Measurements from ENCODE around the gene PHLDA2.
A peak's percentile ranks its signal among the peaks of the same experiment; 100 is the strongest.
"Not testable (repeated sequence)": the region's sequence is repeated elsewhere in the genome, so short reads cannot be mapped to it uniquely, and the experiment has no call there.

Gene PHLDA2

DNA sequence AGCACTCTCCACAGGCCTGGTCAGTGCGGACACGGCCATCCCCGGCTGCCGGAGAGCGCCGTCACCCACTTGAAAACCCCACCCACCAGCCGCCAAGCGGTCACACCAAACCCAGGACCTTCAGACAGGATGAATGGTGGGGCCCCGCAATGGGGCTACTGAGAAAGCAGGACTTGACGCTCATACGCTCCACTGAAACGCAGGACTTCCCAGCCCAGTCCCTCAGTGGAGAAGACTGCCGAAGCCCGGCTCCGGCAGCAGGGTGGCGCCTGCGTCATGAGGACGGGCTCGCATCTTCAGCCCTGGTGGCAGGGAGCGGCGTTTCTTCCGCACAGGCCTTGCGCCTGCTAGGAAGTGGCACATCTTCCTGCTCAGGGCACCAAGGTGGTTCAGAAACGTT is 15.3 kb upstream of the PHLDA2 start:
- no peak for DNase-seq

DNA sequence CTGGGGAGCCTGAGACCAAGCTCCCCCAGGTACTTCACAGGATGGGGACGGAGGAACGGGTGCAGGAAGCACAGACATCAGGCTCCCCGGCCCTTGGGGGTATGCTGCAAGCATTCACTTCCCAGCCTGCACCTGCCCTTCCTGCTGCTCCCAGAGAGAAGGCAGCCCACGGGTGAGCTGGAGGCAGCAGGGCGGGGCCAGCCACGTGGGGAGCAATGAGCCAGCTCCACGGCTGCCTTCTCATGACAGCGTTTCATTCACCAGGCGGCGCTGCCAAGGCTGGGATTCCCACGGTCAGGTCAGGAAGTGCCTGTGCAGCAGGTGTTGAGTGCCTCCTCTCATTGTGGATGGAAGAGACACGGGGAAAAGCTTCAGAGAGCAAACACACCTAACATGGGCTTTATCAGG is 14.5 kb upstream of the PHLDA2 start:
- no peak for DNase-seq

DNA sequence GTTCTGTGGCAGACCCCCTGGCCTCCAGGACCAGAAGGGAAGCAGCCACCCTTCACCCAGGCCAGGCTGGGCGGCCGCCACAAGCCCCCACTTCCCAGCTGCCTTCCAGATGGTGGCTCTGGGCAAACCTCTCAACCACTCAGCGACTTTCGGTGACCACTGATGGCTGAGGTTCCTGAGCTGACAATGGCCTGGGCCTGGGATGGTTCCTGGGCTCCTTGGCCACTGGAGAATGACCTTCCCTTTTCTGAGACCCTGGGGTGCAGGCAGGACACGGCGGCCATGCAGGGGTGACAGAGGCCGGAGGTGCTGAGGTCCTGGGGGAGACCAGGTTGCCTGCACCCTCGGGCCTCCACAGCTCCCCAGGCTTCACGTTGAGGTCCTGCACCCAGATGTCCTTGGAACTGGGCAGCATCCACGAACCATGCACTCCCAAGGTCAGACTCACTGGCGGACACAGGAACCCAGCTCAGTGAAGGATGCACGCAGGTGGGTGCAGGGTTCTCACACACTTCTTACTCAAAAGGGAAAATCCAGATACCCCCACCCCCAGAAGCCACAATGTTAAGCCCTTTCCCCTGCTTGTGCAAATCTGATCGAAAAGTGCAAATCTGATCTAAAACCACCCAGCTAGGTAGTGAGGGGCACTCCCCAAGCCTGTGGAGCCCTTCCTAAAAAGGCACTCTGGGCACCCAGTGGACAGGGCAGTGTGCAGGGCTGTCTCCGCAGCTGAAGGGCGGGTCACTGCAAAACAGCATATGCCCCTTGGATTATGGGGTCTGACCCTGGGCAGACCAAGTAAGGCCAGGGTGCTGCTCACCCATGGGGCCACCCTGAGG is 13.9 kb upstream of the PHLDA2 start:
- no peak for DNase-seq

DNA sequence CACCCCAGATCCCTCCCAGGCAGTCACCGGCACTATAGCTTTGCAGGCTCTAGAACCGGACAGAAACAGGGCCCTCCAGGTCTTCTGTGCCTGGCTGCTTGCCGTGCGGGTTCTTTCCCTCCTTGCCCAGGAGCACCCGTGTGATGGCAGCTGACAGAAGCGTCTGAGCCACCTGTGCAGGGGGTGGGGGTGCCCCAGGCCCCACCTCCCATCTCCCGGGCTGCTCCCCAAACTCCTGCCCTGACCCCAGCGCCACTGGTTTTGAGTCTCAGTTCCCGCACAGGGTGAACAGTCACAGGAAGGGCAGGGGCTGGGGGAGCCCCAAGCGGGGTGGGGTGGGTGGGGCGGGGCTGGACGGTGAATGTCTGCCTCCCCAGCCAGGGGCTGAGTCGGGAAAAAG is 13.2 kb upstream of the PHLDA2 start:
- no peak for DNase-seq

DNA sequence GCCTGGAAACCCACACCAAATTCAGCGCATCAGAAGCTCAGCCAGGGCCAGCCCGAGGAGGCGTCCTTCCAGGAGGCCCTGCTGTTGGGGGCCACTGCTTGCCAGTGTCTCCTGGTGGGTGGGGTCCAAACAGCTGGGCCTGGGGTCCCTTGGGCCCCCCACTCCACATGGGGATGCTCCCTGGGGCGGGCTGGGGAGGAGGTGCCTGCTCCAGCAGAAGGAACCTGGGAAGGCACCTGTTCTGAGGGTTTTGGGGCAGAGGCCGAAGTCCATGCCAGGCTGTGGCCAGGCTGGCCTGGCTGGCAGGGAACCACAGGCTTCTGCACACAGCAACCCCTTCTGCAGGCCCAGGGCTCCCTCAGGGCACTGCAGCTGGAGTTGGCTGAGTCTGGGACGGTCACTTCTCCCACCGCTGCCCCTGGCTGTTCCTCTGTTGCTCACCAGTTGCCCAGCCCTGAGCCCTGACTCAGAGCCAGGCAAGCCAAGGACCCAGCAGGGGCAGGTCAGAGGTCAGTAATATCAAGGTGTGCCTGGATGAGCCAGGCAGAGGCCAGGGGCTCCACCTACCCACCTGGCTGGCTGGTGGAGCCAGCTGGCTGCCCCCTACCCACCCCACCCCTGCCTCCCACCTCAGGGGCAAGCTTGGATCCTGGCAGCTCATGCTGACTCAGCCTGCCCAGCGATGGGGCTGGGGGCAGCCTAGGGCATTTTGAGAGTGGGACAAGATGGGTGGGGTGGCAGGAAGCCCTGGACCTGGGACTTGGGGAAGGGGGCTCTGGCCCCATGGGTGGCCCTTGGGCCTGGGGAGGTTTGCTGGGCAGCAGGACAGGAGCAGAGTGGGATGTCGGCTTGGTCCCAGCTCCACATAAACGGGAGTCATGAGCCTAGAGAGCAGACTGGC is 12.0 kb upstream of the PHLDA2 start:
- DNase-seq, result no peak

DNA sequence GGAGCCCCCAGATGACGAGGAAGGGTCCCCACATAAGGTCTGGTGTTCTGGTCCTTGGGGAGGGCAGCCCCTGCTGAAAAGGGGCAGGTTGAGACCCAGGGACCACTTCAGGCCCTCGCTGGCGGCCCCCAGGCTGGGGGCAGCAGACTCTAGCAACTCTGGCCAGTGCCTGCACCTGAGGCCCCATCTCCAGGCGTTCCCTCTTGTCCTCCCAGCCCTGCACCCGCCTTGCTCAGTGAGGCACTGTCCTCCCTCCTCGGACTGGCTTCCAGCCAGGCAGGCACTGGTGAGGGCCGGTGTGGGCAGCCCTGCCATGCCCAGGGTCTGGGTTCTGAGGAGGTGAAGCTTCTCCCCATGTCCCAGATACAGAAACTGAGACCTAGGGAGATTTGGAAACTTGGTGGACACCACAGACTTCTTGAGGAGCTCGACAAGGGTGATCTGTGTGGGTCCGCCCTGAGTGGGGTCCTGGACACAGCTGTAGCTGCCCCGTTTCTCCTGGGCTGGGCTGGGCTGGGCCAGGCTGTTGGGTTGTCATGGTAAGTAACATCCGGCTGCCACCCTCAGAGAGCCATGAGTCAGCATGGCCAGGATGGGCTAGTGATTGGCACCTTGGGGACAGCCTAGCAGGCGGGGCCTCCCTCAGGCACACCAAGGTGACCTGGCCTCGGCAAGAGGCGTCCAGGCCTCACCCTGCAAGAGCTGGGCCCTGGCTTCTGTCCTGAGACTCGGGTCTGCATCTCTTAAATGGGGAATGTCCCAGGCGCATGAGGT is 11.1 kb upstream of the PHLDA2 start:
- peak; percentile 23 for DNase-seq

DNA sequence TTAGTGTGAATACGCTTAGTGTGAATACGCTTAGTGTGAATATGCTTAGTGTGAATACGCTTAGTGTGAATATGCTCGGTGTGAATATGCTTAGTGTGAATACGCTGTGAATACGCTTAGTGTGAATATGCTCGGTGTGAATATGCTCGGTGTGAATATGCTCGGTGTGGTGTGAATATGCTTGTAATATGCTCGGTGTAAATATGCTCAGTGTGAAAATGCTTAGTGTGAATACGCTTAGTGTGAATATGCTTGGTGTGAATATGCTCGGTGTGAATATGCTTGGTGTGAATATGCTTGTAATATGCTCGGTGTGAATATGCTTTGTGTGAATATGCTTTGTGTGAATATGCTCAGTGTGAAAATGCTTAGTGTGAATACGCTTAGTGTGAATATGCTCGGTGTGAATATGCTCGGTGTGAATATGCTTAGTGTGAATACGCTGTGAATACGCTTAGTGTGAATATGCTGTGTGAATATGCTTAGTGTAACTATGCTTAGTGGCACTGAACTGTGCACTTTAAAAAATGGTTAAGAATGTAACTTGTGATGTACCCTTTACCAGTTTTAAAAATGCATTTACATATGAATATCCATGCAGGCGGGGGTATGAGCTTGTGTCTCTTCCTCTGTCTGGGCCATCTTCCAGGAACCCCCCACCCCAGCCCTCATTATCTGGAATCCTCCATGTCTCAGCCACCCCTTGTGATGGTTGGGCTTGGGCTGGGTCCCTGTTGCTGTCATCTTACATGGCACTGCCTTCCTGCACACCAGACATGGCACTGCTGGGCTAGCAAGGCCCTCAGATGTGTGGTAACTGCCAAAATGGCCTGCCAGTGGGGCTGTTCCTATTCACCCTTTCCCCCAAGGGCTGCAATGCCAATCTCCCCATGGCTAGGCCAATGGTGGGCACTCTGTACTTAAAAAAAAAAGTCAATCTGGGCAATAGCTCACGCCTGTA is 9.5 kb upstream of the PHLDA2 start:
- DNase-seq, result not testable (repeated sequence)

DNA sequence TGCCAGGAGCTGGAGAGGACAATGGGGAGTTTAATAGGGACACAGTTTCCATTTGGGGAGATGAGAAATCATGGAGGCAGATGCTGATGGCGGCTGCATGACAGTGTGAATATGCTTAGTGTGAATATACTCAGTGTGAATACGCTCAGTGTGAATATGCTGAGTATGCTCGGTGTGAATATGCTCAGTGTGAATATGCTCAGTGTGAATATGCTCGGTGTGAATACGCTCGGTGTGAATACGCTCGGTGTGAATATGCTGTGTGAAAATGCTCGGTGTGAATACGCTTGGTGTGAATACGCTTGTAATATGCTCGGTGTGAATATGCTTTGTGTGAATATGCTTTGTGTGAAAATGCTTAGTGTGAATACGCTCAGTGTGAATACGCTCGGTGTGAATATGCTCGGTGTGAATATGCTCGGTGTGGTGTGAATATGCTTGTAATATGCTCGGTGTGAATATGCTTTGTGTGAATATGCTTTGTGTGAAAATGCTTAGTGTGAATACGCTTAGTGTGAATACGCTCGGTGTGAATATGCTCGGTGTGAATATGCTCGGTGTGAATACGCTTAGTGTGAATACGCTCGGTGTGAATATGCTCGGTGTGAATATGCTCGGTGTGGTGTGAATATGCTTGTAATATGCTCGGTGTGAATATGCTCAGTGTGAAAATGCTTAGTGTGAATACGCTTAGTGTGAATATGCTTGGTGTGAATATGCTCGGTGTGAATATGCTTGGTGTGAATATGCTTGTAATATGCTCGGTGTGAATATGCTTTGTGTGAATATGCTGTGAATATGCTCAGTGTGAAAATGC is 8.6 kb upstream of the PHLDA2 start:
- DNase-seq, result not testable (repeated sequence)

DNA sequence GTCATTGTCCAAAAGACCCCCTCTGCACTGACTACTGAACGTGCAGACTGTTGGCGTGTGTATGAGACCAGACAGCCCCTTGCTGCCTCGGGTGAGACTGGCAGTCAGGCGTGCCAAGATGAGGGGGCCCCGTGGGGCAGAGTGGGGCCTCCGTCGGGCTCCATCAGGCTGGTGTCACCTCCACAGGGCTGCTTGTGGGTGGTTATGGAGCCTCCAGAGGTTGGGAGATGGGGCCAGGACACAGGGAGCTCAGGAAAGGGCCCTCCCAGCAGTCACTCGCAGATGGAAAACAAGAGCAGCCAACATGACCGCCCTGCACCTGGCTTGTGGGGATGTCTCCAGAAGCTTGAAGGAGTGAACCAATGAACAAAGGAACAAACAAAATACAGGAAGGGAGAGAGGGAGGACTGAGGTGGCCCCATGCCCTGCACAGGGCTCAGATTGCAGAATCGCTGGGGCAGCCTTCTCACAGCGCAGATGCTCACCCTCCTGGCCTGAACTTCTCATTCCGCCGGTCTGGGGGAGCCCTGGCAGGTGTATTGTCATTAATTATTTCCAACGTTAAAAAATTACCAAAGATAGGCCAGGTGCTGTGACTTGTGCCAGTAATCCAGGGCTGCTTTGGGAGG is 5.5 kb upstream of the PHLDA2 start:
- no peak for DNase-seq

DNA sequence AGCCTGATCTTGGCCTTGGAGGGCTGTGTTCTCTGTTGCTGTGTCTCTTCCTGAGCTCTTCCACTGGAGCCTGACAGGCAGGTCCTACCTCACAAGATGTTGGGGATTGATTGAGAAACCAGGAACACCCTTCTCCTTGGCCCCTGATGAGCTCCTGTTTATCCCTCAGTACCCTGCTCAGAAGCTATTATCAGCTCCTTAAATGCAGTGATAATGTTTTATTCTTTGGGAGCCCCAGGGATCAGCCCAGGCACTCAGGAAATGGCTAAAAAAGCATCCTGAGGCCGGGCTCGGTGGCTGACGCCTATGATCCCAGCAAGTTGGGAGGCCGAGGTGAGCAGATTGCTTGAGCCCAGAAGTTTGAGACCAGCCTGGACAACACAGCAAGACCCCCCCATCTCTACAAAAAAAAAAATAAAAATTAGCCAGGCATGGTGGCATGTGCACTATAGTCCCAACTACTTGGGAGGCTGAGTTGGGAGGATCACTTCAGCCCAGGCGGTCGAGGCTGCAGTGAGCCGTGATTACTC is 4.9 kb upstream of the PHLDA2 start:
- no peak for DNase-seq

DNA sequence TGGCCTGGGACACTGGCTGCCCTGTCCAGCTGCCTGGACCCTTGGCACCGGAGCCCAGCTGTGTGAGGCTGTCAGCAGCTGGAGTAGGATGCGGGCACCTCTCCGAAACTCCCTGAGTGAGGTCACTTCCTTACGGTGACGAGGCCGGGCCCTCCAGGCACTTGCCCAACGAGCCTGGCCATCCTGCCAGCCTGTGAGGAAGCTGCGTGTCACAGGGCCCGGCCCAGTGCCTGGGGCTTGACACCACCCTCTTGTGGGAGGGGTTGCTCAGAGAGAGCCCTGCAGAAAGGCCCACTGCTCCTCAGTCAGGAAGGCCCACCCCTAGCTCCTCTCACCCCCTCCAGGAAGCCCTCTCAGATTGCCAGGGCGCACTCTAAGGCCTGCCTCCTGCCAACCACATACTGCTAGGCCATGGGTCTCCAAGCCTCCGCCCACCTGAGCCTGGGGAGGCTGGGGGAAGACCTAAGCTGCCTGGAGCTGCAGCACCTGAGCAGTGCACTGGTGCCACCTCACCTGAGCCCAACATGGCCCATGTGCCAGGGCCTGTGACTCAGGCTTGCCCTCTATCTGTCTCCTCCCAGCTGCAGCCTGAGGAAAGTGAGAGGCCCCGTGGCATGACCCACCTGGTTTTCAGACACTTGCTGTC is 4.3 kb upstream of the PHLDA2 start:
- peak; percentile 41 for DNase-seq

DNA sequence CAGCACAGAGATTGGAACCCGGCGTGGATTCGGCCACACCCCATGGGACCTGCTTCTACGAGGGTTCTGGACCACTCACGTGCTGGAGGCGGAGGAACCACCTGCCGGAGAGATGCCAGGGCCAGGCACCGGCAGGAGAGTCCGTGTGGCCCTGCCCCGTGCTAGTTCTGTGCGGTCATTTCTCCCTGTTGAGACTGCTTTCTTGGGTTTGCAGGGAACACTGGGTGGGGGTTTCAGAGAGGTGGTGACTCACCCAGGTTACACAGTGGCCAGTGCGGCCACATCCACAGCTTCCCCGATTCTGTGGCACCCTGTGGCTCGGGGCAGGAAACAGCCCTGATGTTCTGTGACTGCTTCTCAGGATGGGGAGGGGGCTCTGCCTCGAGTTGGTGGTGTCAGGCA is 3.6 kb upstream of the PHLDA2 start:
- DNase-seq, result no peak

DNA sequence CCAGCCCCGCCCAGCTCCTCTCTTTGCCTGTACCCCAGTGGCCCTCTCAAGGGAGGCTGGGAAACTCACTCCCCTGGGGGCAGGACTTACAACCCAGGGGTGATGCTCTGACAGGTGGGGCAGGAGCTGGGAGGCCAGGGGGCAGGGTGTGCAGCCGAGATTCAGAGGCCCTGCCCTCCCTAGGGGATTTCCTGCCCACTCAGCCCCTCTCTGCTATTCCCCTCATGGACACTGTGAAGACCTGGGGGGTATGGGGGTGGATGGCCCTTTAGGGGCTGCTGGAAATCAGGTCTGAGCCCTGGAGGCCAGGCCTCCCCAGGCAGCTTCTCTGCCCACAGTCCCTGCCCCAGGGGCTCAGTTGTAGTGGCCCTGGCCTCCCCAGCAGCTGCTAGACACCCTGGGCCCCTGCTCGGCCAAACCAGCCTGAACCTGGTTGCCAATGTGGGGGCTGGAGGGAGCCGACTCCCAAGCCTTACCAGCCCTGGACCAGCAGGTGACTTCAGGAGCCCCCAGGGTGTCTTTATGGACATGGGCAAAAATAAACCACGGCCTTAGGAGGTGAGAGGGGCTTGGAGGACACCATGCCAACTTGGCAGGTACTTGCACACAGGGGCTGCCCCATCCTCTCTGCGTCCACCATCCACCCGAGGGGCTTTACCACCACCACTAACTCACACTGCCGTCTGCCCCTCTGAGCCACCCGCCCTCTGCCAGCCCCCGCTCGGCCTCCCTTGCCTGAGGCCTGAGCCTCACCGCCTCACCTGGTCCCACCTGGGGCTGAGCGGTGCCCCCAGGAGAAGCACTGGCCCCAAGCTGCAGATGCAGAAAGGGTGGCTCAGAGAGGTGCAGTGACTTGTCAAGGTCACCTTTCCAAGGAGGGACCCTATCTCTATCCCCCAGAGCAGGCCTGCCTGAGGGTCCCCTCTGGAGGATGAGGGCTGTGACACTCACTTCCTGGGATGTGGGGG is 2.8 kb upstream of the PHLDA2 start:
- no peak for DNase-seq

DNA sequence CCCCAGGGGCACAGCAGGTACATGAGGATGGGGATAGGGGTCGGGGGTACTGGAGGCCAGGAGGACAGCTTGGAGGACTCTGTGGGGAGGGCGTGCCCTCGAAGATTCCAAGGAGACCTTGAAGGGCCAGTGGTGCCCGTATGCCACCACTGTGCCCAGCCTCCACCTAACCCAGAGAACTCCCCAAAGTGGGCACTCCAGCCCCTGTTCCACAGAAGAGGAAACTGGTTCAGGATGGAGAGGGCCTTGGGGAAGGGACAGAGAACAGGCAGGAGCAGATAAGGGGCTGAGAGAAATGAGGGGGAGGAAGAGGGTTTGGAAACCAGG is 2.2 kb upstream of the PHLDA2 start:
- DNase-seq, result no peak

DNA sequence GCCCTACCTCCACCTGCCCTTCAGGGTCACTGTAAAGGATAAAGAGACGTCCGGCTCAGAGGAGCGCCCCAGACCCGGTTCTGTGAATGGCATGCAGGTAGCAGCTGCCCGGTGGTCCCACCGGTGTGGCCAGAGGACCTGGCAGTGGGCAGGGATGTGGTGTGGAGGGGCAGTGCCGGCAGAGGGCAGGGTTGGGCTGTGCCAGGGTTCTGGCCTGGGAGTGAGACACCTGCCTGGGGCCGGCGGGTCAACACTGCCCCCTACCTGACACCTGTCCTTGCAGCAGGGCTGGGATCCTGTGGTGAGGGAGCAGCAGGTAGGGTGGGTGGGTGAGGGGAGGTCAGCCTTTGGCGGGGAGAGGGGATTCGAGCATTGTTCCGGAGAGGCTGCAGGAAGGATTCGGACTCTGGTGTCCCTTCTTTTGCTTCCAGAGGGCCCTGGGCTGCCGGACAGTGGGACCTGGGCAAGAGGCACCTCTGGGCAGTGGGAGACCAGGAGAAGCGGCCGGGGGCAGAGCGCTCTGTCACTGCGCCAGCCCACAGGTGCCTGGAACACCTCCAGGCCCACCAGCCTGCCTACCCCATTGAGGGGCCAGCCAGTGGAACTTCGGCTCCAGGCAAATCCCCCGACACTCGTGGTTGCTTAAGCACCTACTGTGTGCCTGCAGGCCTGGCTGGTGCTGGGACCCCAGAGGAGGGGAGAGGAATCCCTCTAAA is 1.6 kb upstream of the PHLDA2 start:
- peak; percentile 28 for DNase-seq

DNA sequence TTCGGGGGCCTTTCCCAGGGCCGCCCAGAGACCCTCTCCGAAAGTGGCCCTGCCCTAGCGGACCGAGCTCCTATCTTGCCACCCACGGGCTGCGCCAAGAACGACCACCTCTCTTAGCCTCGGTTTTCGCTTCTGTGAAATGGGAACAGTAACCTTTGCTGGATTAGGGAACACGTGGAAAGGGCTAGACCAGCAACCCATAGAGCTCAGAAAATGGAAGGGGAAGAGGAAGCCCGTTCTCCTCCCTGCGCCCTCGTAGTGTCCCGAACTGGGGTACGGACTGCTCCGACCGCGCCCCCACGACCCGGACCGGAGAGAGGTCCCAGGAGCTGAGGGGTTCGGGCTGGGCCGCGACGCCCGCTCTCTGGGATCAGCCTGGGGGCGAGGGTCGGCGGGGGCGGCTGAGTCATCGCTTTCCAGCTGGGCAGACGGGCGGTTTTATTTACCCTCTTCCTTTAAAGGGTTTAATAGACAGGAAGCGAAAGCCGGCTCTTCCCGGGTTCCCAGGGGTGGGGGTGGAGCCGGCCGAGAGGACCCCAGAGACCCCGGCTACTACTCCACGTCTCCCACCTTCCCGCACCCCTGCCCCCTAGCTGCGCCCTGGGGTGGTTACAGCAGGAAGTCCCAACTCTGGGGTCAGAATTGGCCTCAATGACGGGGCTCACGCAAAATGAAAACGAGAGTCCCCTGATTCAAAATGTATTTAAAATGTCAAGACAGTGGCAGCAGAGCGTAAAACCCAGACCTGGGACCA is 907 bp upstream of the PHLDA2 start:
- DNase-seq, result peak; percentile 41

DNA sequence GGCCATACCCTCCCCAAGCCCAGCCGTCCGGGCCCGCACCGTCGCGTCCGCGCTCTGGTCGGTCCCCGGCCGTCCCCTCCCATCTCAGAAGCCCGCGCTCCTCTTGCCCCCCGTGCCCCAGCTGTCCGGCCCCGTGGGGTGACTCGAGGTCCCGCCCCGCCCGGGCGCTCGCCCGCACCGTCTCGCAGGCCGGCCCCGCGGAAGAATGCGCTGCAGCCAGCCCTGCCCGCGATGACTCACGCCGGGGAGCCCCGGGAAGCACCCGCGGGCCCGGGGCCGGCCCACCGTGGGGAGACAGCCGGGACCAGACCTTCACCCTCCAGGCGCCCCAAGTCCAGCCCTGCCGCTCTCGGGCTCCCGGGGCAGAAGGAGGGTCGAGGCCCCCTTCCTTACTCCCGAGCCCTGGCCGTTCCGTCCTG is 320 bp upstream of the PHLDA2 start:
- peak; percentile 32 for DNase-seq
